Heart right ventricle (tissue), 16 donors: ENCODE data around the gene PARD6G. TPM values are rescaled to one million over a fixed set of nuclear protein-coding genes. Genes with fewer than 3 reads are reported as not detected.
"Not testable (repeated sequence)": the region's sequence is repeated elsewhere in the genome, so short reads cannot be mapped to it uniquely, and the experiment has no call there.

Experiments used
- ATAC-seq, 8 donors: fragments of 200-7000 bp; cut with Tn5 transposase; one replicate each; pipeline ENCODE4 v1.9.1; 2020; ENCODE audit warnings: mild to moderate bottlenecking in 8 of 8, moderate library complexity in 8 of 8, moderate number of reproducible peaks in 1 of 8
- DNase-seq, 2 donors: peaks; one replicate each; pipeline ENCODE4 v3.0.0-alpha.2; 2020
- H3K27ac ChIP-seq, 10 donors: fragments of 200-600 bp; sonication (generic) in 2 of 10; one replicate each; pipeline versions ENCODE4 v1.5.0 to v1.8.0; 2020 to 2022; ENCODE audit warnings: mild to moderate bottlenecking in 3 of 10
- H3K27me3 ChIP-seq, 7 donors: fragments of 200-600 bp; one replicate each; pipeline ENCODE4 v1.8.0; 2021 to 2022; ENCODE audit warnings: mild to moderate bottlenecking in 2 of 7
- H3K36me3 ChIP-seq, 9 donors: fragments of 200-600 bp; sonication (generic) in 1 of 9; one replicate each; pipeline versions ENCODE4 v1.5.0 to v1.8.0; 2020 to 2022; ENCODE audit warnings: mild to moderate bottlenecking in 2 of 9
- H3K4me1 ChIP-seq, 9 donors: fragments of 200-600 bp; sonication (generic) in 1 of 9; one replicate each; pipeline versions ENCODE4 v1.5.0 to v1.8.0; 2020 to 2022; ENCODE audit warnings: mild to moderate bottlenecking in 4 of 9
- H3K4me3 ChIP-seq, 10 donors: fragments of 200-600 bp; sonication (generic) in 2 of 10; one replicate each; pipeline versions ENCODE4 v1.5.0 to v1.8.0; 2020 to 2022; ENCODE audit warnings: mild to moderate bottlenecking in 7 of 10, moderate library complexity in 2 of 10
- H3K9me3 ChIP-seq, 11 donors: fragments of 200-600 bp in 10 of 11; sonication (generic) in 2 of 11; one replicate each; pipeline versions ENCODE4 v1.5.0 to v1.8.0; 2013 to 2022; ENCODE audit warnings: mild to moderate bottlenecking in 2 of 11, control low read depth in 1 of 11, moderate library complexity in 1 of 11
- CTCF ChIP-seq, 9 donors: fragments of 200-600 bp; sonication (generic) in 2 of 9; IDR thresholded peaks; one replicate each; pipeline versions ENCODE4 v1.5.0 to v1.8.0; 2021 to 2022; ENCODE audit warnings: antibody characterized with exemption in 9 of 9, mild to moderate bottlenecking in 5 of 9, moderate library complexity in 1 of 9
- WGBS, 2 donors: extraction: QIAGEN DNeasy Blood & Tissue Kit; methylation state at CpG; one replicate each; pipeline ENCODE4 v1.1.7; 2013; ENCODE audit warnings: inconsistent platforms in 1 of 2; 5-methylcytosine and 5-hydroxymethylcytosine counted together
- intact Hi-C, 10 donors: fragments of 100-400 bp; cut with DNase I; formaldehyde crosslinking; loops; one replicate each; pipeline versions ENCODE4 v1.11.1 to v1.14.2; 2022
- long read RNA-seq, 3 donors: library from polyadenylated mRNA; unstranded; transcript quantifications; one replicate each; pipeline ENCODE4 v2.0.0, GENCODE V29; 2020 to 2021
- polyA plus RNA-seq, 2 donors: library from polyadenylated mRNA; stranded (reverse); fragments of 200-250 nt; gene quantifications; one replicate each; pipeline ENCODE4 v1.2.3, GENCODE V29; 2013
- total RNA-seq, 10 donors: library from RNA; stranded (reverse); fragmentation: NEBNext Ultra II Directional in 3 of 10; extraction: Animal tissue kit (Norgen Biotek cat#: 25700) in 3 of 10; gene quantifications; one replicate each; pipeline versions ENCODE4 v1.2.1 to v1.2.4, GENCODE V29; 2021 to 2023
- donor health status: Arrhythmogenic right ventricular cardiomyopathy.
- donor health status: ischemic (EF 13 %, LVEDD 7.1; RV severe dilation, severe dysfunction).
- donor health status: healthy with polysubstance abuse.
- donor health status: DM: no; HTN: yes; CAD: no.
- donor health status: DM: no; HTN: no; CAD: no.
- donor health status: ischemic (EF 25% LVEDD 6.9; RV normal size, moderate dysfunction).
- donor health status: ischemic (EF 25% LVEDD 5.7; RV mildly dilated, moderate dysfunction).
- donor health status: healthy.
- donor health status: DM: yes; HTN: yes; CAD: no.
- donor health status: Ischemic cardiomyopathy.
- donor health status: ischemic (EF 35%, LVEDD 5.7; RV mildly dilated, moderate dysfunction).
- donor health status: nonischemic (EF 11% LVEDD 7.7; RV severe dilation, severe dysfunction).
- donor health status: DM: yes; HTN: yes; CAD: no.
- donor health status: PGD.
- donor health status: ischemic (EF 29% LVEDD 5.4; RV normal size, mild dysfunction).
- donor health status: nonischemic (EF 23%, LVEDD 6.1; RV moderate dilation, normal function).

The PARD6G gene
- total RNA-seq (1 to 10 TPM; 1.2 to 3.8 (median 2.6) TPM), polyA plus RNA-seq (1 to 10 TPM in 1 of 2 donors, under 1 TPM in 1; 0.77 to 2.9 TPM)
- long read RNA-seq, donor 1, partial matches to known transcripts: 0 of 2 reads
- long read RNA-seq, donor 1, other reads (novel, unspliced or antisense): 2 of 2 reads
- long read RNA-seq, donor 2, partial matches to known transcripts: 0 of 1 reads
- long read RNA-seq, donor 2, other reads (novel, unspliced or antisense): 1 of 1 reads
- long read RNA-seq, donor 3: 0 reads

GRCh38 chr18:80247393-80247841 is at the start of gene PARD6G:
PARD6G (minus strand) TSS chr18:80247514; CDS start chr18:80247348, 166 bp downstream.
- ATAC-seq (peak; percentile 88 to 96 (median 93)), DNase-seq (peak; percentile 82 to 87)
- Histone ChIP-seq H3K9me3 (no peaks in the 10 kb centered on the region), H3K27ac (peak within 1 kb of the TSS in 3 of 10 donors; percentile 3 to 60 (median 35)), H3K27me3 (peaks cover 0 to 33% (median 7%) of the 10 kb centered on the region in 7 donors), H3K36me3 (no peaks in the 10 kb centered on the region), H3K4me1 (peaks cover 0 to 16% (median 10%) of the 10 kb centered on the region in 9 donors), H3K4me3 (peak within 1 kb of the TSS; percentile 67 to 91 (median 79))
- 0 to 1% methylated on average over 35 to 60 of the region's 60 CpGs for WGBS, 2 donors
- TF ChIP-seq CTCF (IDR thresholded peaks at IDR 0.05): peak in 4 of 9 donors; percentile 16 to 36 (median 32)
- intact Hi-C loops: no loop called here

GRCh38 chr18:80262241-80263033 is 15.1 kb upstream of the PARD6G start:
- peak in 6 of 8 donors; percentile 34 to 93 (median 68) for ATAC-seq
- H3K27ac ChIP-seq, H3K9me3 ChIP-seq, H3K27me3 ChIP-seq, H3K36me3 ChIP-seq, H3K4me3 ChIP-seq, intact Hi-C loops, H3K4me1 ChIP-seq: not testable (repeated sequence)
- peak; percentile 32 to 61 (median 46) for TF ChIP-seq CTCF (IDR thresholded peaks at IDR 0.05)
- 66 to 67% methylated on average over 19 to 84 of the region's 91 CpGs for WGBS, 2 donors
- DNase-seq: peak in 1 of 2 donors; percentile 41

- intact Hi-C loops: no loop called here
- ATAC-seq: no peak
Measured at GRCh38 chr18:80259610-80260009, 12.3 kb upstream of the PARD6G start.

More at GRCh38 chr18:80259610-80260009, 12.3 kb upstream of the PARD6G start:
- H3K36me3 ChIP-seq: no peaks in the 10 kb centered on the region
- H3K4me3 ChIP-seq: no peak overlapping the region
- 88 to 89% methylated on average over 4 of the region's 4 CpGs for WGBS, 2 donors
- TF ChIP-seq CTCF (IDR thresholded peaks at IDR 0.05): no peak
- peaks cover 0 to 4% (median 0%) of the 10 kb centered on the region in 11 donors for H3K9me3 ChIP-seq
- H3K4me1 ChIP-seq: no peaks in the 10 kb centered on the region
- no peak overlapping the region for H3K27ac ChIP-seq
- peaks cover 0 to 6% (median 0%) of the 10 kb centered on the region in 7 donors for H3K27me3 ChIP-seq
- DNase-seq: no peak
